Breast epithelium (tissue), 4 donors: ENCODE data around the gene C11orf24. TPM values are rescaled to one million over a fixed set of nuclear protein-coding genes. Genes with fewer than 3 reads are reported as not detected.
A peak's percentile ranks its signal among the peaks of the same experiment; 100 is the strongest.

Experiments used
- DNase-seq, 2 donors: peaks; one replicate each; pipeline ENCODE4 v3.0.0-alpha.2; 2019; ENCODE audit warnings: low spot score in 2 of 2
- H3K27ac ChIP-seq, 2 donors: fragments of 200-600 bp; sonication (generic) in 1 of 2; one replicate each; pipeline ENCODE4 v1.5.1; 2016 to 2019; ENCODE audit warnings: mild to moderate bottlenecking in 1 of 2
- H3K27me3 ChIP-seq, 2 donors: fragments of 200-600 bp; sonication (generic) in 1 of 2; one replicate each; pipeline versions ENCODE4 v1.5.1 to v1.6.0; 2017 to 2019; ENCODE audit warnings: control low read depth in 1 of 2, mild to moderate bottlenecking in 1 of 2
- H3K36me3 ChIP-seq: fragments of 200-600 bp; one replicate; pipeline ENCODE4 v1.5.1; 2019
- H3K4me1 ChIP-seq, 2 donors: fragments of 200-600 bp; sonication (generic); one replicate each; pipeline ENCODE4 v1.5.1; 2016 to 2019; ENCODE audit warnings: control low read depth in 1 of 2
- H3K4me3 ChIP-seq, 3 donors: fragments of 200-600 bp; sonication (generic); 1 replicate in 2 of 3; 2 replicates in 1 of 3; pipeline ENCODE4 v1.5.1; 2016 to 2019; ENCODE audit warnings: mild to moderate bottlenecking in 3 of 3, moderate library complexity in 2 of 3
- H3K9me3 ChIP-seq, 2 donors: fragments of 200-600 bp; sonication (generic) in 1 of 2; one replicate each; pipeline ENCODE4 v1.5.1; 2016 to 2019; ENCODE audit warnings: control low read depth in 1 of 2
- CTCF ChIP-seq, 3 donors: fragments of 450-650 bp; IDR thresholded peaks; one replicate each; pipeline ENCODE4 v1.5.1; 2016 to 2017; ENCODE audit warnings: antibody characterized with exemption in 3 of 3, mild to moderate bottlenecking in 3 of 3, moderate library complexity in 3 of 3
- POLR2A ChIP-seq: fragments of 450-650 bp; IDR thresholded peaks from one replicate; pipeline ENCODE4 v1.6.1; 2016; ENCODE audit warnings: antibody characterized with exemption, mild to moderate bottlenecking, moderate library complexity
- POLR2AphosphoS5 ChIP-seq, 3 donors: sonication (generic); formaldehyde crosslinking; IDR thresholded peaks; one replicate each; pipeline ENCODE4 v1.6.1; 2017; ENCODE audit warnings: antibody characterized with exemption in 3 of 3
- intact Hi-C: fragments of 100-400 bp; cut with DNase I; formaldehyde crosslinking; loops from one replicate; pipeline ENCODE4 v1.15.1; 2023; ENCODE audit warnings: low total_unique reads
- total RNA-seq, 3 donors: library from RNA; depleted of rRNA; stranded (reverse); fragments of >200 nt; gene quantifications; one replicate each; pipeline ENCODE4 v1.1.0, GENCODE V29; 2016

The C11orf24 gene
- total RNA-seq, 3 donors from 2014 or later, result 11.4 to 22.7 (median 12.5) TPM

- H3K27me3 ChIP-seq, result no peaks in the 10 kb centered on the region
- no peak overlapping the region for H3K4me3 ChIP-seq
- H3K36me3 ChIP-seq, result no peaks in the 10 kb centered on the region
- H3K9me3 ChIP-seq, result no peaks in the 10 kb centered on the region
- TF ChIP-seq CTCF (IDR thresholded peaks at IDR 0.05) (no peak), POLR2AphosphoS5 (IDR thresholded peaks at IDR 0.05) (no peak), POLR2A (no peak)
- no peaks in the 10 kb centered on the region for H3K4me1 ChIP-seq
- peak in 1 of 2 donors; percentile 9 for DNase-seq
- H3K27ac ChIP-seq, result no peak overlapping the region
- intact Hi-C loops, result no loop called here
Observed at GRCh38 chr11:68223275-68223674, 48.5 kb downstream of the C11orf24 start.

- TF ChIP-seq POLR2A, result no peak
- TF ChIP-seq POLR2AphosphoS5 (IDR thresholded peaks at IDR 0.05), result no peak
- TF ChIP-seq CTCF (IDR thresholded peaks at IDR 0.05), result no peak
- DNase-seq, result no peak
- Histone ChIP-seq H3K27ac (no peak overlapping the region), H3K4me1 (no peaks in the 10 kb centered on the region), H3K4me3 (no peak overlapping the region), H3K9me3 (no peaks in the 10 kb centered on the region), H3K36me3 (no peaks in the 10 kb centered on the region), H3K27me3 (no peaks in the 10 kb centered on the region)
- intact Hi-C loops, result no loop called here
Observed at GRCh38 chr11:68221406-68221805, 50.4 kb downstream of the C11orf24 start.

- TF ChIP-seq POLR2AphosphoS5 (IDR thresholded peaks at IDR 0.05) (no peak), POLR2A (no peak), CTCF (IDR thresholded peaks at IDR 0.05) (no peak)
- H3K9me3 ChIP-seq, result no peaks in the 10 kb centered on the region
- DNase-seq, result peak; percentile 60 to 63
- H3K4me1 ChIP-seq, result peaks cover 0 to 8% of the 10 kb centered on the region in 2 donors
- no peaks in the 10 kb centered on the region for H3K27me3 ChIP-seq
- intact Hi-C loops, result no loop called here
- H3K27ac ChIP-seq, result peak overlapping the region; percentile 87 to 93
- peak overlapping the region in 1 of 3 donors; percentile 12 for H3K4me3 ChIP-seq
- no peaks in the 10 kb centered on the region for H3K36me3 ChIP-seq
Observed at GRCh38 chr11:68216171-68216938, 55.4 kb downstream of the C11orf24 start.

DNA sequence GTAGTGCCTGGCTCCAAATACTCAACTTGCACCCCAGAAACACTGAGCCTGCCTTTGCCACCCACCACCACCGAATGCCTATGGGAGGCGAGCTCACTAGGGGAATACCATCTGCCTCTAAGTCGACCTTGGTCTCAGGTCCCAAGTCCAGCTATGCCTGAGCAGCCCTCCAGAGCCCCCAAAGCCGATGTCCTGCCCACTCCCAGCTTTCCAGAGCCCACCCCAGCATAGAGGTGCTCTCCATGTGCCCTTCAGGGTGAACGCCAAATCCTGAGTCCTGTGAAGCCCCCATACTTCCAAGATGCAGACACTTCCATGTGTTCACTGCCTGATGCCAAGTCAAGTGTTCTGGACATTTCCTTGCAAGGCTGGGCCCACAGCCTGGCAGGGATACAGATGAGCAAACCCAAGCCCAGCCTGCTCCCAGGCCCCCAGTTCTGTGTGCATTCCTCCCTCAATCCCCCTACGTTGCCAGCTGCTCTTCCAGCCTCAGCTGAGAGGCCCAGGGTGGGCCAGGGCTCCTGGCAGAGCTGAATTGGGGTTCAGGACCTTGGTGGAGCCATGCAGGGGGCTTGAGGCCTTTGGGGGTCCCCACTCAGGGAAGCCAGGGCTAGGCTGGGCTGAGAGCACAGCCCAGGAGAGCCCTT, 56.1 kb downstream of the C11orf24 start:
- intact Hi-C loops, result no loop called here
- TF ChIP-seq CTCF (IDR thresholded peaks at IDR 0.05) (no peak), POLR2AphosphoS5 (IDR thresholded peaks at IDR 0.05) (no peak)
- no peaks in the 10 kb centered on the region for H3K27me3 ChIP-seq
- no peaks in the 10 kb centered on the region for H3K9me3 ChIP-seq
- DNase-seq, result no peak
- peak overlapping the region in 1 of 3 donors; percentile 12 for H3K4me3 ChIP-seq
- no peaks in the 10 kb centered on the region for H3K36me3 ChIP-seq
- H3K27ac ChIP-seq, result peak overlapping the region; percentile 87 to 93
- H3K4me1 ChIP-seq, result peaks cover 6 to 8% of the 10 kb centered on the region in 2 donors

- Histone ChIP-seq H3K9me3 (no peaks in the 10 kb centered on the region), H3K36me3 (no peaks in the 10 kb centered on the region), H3K4me3 (peak overlapping the region in 2 of 3 donors; percentile 86 to 91), H3K4me1 (peaks cover 7 to 8% of the 10 kb centered on the region in 2 donors), H3K27me3 (no peaks in the 10 kb centered on the region), H3K27ac (peak overlapping the region in 1 of 2 donors; percentile 93)
- peak in 1 of 2 donors; percentile 51 for DNase-seq
- intact Hi-C loops, result no loop called here
- TF ChIP-seq POLR2AphosphoS5 (IDR thresholded peaks at IDR 0.05), result no peak
- TF ChIP-seq POLR2A, result no peak
- no peak for TF ChIP-seq CTCF (IDR thresholded peaks at IDR 0.05)
Observed at GRCh38 chr11:68215087-68215445, 56.7 kb downstream of the C11orf24 start.
